Activated CD8-positive, alpha-beta memory T cell treated with anti-CD3 and anti-CD28 coated beads for 4 hours (primary cell): ENCODE data around the gene HNRNPL.
"Not testable (repeated sequence)": the region's sequence is repeated elsewhere in the genome, so short reads cannot be mapped to it uniquely, and the experiment has no call there.

Experiments used
- DNase-seq, 2 donors: peaks; one replicate each; pipeline ENCODE4 v3.0.0-alpha.2; 2020; ENCODE audit warnings: low read depth in 2 of 2

Gene HNRNPL

GRCh38 chr19:38830039-38830733 is 19.6 kb downstream of the HNRNPL start:
- no peak for DNase-seq

- DNase-seq, result not testable (repeated sequence)
Measured at GRCh38 chr19:38829203-38829602, 20.6 kb downstream of the HNRNPL start.

GRCh38 chr19:38826856-38827551 is 22.8 kb downstream of the HNRNPL start:
- DNase-seq, result no peak

- not testable (repeated sequence) for DNase-seq
Measured at GRCh38 chr19:38825936-38826335, 23.9 kb downstream of the HNRNPL start.

GRCh38 chr19:38821230-38821825 is 28.5 kb downstream of the HNRNPL start:
- not testable (repeated sequence) for DNase-seq

GRCh38 chr19:38819231-38819920 is 30.4 kb downstream of the HNRNPL start:
- no peak for DNase-seq

- DNase-seq, result no peak
Measured at GRCh38 chr19:38817081-38817480, 32.7 kb downstream of the HNRNPL start.

- DNase-seq, result no peak
Measured at GRCh38 chr19:38816131-38816750, 33.5 kb downstream of the HNRNPL start.

- DNase-seq, result no peak
Measured at GRCh38 chr19:38815059-38816001, 34.5 kb downstream of the HNRNPL start.

- not testable (repeated sequence) for DNase-seq
Measured at GRCh38 chr19:38813932-38814331, 35.9 kb downstream of the HNRNPL start.

GRCh38 chr19:38813323-38813722 is 36.5 kb downstream of the HNRNPL start:
- DNase-seq, result no peak

- no peak for DNase-seq
Measured at GRCh38 chr19:38812841-38813320, 36.9 kb downstream of the HNRNPL start, which contains the start of gene LGALS4. TSS of gene LGALS4 (minus strand) at chr19:38812945. CDS start at chr19:38812886, 59 bp downstream.

- no peak for DNase-seq
Measured at GRCh38 chr19:38812009-38812840, 37.6 kb downstream of the HNRNPL start.

GRCh38 chr19:38809592-38810252 is 40.1 kb downstream of the HNRNPL start:
- no peak for DNase-seq

- DNase-seq, result no peak
Measured at GRCh38 chr19:38808741-38809140, 41.0 kb downstream of the HNRNPL start.

- not testable (repeated sequence) for DNase-seq
Measured at GRCh38 chr19:38807374-38808098, 42.2 kb downstream of the HNRNPL start.

- no peak for DNase-seq
Measured at GRCh38 chr19:38806371-38806770, 43.4 kb downstream of the HNRNPL start.

GRCh38 chr19:38805180-38805579 is 44.6 kb downstream of the HNRNPL start:
- no peak for DNase-seq
